Activated CD8-positive, alpha-beta memory T cell treated with anti-CD3 and anti-CD28 coated beads for 36 hours (primary cell): ENCODE measurements around the gene FREM1. TPM values are rescaled to one million over a fixed set of nuclear protein-coding genes. Genes with fewer than 3 reads are reported as not detected.

Source experiments
- CTCF ChIA-PET: fragments of 350-600 bp; sonication (Branson Sonifier 250); formaldehyde crosslinking; loops from one replicate; lab custom pipeline; 2021; ENCODE audit warnings: antibody characterized with exemption; lab: Charles Lee
- POLR2A ChIA-PET: fragments of 350-600 bp; sonication (Branson Sonifier 250); formaldehyde crosslinking; loops from one replicate; lab custom pipeline; 2021; ENCODE audit warnings: antibody characterized with exemption; lab: Charles Lee
- total RNA-seq, 2 experiments: library from RNA; stranded (reverse); gene quantifications; one replicate each; pipeline ENCODE4 v1.2.3, GENCODE V29; 2021

FREM1 gene
- total RNA-seq, 2 experiments from 2014 or later: not detected

- ChIA-PET POLR2A (no interaction called here), CTCF (no interaction called here)
Observed at GRCh38 chr9:14831661-14832060, 78.6 kb downstream of the FREM1 start.

DNA sequence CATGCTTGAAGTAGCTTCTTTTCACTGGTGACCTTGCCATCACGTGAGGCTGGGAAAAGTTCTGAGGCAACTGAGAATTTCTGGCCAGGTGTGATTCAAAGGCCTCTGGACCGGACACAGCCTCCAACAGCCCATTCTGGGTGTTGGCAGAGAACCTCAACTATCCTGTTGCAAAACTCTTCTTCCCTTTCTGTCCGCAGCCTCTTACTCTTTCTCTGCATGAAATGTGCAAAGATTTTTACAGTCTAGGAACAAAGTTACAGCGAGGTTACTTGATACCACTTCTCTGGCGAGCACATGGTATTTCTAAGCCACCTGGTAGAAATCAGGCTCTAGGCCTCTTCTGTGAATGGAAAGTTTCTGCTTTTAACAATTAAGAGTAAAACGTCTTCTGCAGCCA, 79.2 kb downstream of the FREM1 start:
- ChIA-PET CTCF (no interaction called here), POLR2A (no interaction called here)

DNA sequence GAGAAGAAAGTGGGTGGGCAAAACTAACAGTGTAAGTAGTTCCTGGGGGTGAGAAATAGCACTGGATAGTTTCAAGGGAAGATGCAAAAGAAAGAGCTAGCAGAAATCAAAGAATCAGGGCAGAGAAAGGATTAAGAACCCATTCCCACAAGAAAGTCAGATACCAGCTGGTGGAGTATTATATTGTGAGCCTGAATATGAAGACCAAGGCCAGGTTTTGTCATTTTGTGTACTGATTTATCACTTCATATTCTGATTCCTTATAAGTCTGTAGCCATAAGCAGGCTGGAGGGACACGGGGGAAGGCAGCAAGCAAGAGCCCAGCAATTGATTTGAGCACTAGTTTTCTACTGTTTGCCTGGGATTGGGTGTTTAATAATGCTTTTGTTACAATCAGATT, 80.2 kb downstream of the FREM1 start:
- POLR2A ChIA-PET: no interaction called here
- CTCF ChIA-PET: no interaction called here

- ChIA-PET POLR2A (no interaction called here), CTCF (no interaction called here)
Observed at GRCh38 chr9:14829204-14829603, 81.0 kb downstream of the FREM1 start.

DNA sequence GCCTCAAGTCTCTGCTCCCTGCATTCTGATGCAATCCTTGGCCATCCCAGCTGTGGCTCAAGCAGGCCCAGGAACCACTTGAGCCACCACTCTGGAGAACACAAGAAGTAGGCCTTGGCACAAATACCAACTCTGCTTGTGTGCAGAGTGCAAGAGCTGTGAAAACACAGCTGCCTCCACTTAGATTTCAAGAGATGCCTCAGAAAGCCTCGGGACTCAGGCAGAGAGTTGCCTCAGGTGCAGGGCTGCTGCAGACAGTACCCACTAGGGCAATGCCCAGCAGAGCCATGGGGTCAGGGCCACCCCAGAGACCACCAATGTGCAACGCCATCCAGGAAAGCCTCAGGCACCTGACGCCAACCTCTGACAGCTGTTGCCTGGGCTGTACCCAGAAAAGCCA, 82.4 kb downstream of the FREM1 start:
- ChIA-PET CTCF (no interaction called here), POLR2A (no interaction called here)

DNA sequence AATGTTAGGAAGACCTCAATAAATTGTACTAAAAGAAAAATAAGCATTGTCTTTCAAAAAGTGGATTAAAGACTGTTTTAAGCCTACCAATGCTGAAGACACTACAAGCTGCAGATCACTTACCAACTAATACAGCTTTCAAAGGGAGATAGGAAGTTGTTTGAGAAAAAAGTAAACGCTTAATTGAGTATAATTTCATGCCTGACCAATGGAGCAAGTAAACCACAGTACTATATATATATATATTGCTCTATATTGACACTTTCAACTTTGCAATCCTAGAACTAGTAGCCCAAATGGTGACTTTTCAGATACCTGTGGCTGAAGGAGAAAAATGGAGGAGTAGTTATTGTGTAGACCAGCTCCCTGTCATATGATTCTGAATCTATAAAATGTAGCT, 85.7 kb downstream of the FREM1 start:
- CTCF ChIA-PET: interaction anchor here (0.5 kb wide), 1 partner anchor 1683 kb away, joined by 4 read pairs; no protein-coding TSS in a partner anchor

DNA sequence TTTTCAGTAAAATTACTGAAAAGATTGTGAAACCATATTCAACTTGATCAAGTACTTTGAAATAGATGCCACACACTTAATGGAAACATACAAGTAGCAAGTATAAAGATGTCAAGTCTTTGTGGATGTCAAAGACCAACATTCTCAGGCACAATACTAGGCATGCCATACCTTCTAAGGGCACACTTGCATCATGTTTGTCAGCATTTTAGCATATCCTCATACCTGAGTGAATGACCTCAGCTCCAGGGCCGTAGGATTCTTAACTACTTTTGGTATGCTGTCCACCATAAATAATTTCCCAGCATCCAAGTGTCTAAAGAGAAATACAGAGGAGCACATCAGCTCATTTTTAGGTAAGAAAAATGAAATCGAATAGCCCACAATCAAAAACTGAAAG, 86.4 kb downstream of the FREM1 start:
- ChIA-PET CTCF (no interaction called here), POLR2A (no interaction called here)

More for the DNA sequence above, 85.7 kb downstream of the FREM1 start:
- POLR2A ChIA-PET: no interaction called here

- POLR2A ChIA-PET: no interaction called here
- CTCF ChIA-PET: no interaction called here
Observed at GRCh38 chr9:14822666-14823065, 87.6 kb downstream of the FREM1 start.

GRCh38 chr9:14819183-14819582, 91.0 kb downstream of the FREM1 start:
- ChIA-PET POLR2A (no interaction called here), CTCF (no interaction called here)

- CTCF ChIA-PET: no interaction called here
- POLR2A ChIA-PET: no interaction called here
Observed at GRCh38 chr9:14814249-14814628, 96.0 kb downstream of the FREM1 start.

DNA sequence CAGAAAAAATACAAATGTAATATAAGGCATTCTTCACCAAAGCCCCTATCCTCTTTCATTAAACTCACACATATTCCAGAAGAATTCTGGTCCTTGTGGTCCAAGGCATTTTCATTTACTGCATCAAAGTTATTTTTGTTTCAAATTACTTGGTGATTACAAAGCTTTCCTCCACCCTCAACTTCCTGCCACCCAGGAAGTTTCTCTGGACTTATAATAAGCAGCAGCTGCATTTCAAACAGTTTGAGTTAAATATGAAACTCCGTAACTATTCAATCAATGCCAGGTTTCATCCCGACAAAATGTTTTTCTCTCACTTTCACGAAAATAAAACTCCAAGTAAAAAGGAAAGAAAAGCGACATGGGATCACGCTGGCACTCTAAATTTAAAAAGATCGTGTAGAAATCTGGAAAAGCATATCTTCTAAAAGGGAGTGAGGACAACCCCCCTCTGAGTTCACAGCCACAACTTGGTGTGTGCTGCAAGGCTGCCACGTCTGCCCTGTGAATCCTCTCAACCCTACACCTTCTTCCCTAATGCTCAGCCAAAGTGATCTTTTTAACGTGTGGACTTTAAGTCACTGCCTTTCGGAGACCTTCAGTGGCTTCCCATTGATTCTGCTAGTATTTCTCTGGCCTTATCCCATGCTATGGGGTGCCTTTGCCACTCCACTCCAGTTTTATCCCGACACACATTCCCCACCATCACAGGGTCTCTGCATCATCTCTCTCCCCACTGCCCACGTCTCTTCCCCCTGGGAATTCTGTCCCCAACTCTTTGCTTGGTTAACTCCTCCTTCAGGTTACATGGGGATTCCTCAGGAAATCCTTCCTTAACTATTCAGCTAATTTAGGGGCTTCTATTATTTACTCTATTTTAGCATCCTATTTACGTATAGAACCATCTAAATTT, 96.6 kb downstream of the FREM1 start:
- POLR2A ChIA-PET: no interaction called here

GRCh38 chr9:14812806-14813205, 97.4 kb downstream of the FREM1 start:
- ChIA-PET POLR2A (no interaction called here), CTCF (no interaction called here)

More for the DNA sequence above, 96.6 kb downstream of the FREM1 start:
- CTCF ChIA-PET: no interaction called here

- ChIA-PET POLR2A (no interaction called here), CTCF (no interaction called here)
Observed at GRCh38 chr9:14811844-14812243, 98.4 kb downstream of the FREM1 start.

DNA sequence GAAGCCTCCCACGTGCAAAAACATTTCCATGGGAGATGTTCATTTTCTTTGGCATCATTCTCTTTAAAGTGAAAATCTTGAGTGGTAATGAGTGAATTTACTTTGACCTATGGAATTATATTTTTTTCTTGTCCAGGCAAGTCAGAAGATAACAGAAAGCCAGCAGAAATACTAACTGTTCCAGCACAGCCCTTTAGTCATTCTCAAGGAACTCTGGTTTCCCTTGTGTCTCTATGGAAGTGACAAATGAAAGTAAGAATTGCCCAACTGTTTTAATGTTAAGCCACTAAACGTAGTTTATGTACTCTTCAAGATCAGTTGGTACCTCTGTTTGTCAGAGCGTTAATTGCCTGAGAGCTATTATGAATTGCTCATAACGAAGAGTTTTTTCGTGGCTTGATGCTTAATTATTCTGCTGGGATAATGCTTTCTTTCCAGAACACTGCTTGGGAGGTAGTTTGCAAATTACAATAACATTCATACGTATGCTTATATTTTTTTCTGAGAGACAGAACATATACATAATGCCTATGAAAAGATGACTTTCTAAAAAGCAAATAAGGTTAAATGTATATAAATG, 103.2 kb downstream of the FREM1 start:
- POLR2A ChIA-PET: no interaction called here
- CTCF ChIA-PET: no interaction called here

DNA sequence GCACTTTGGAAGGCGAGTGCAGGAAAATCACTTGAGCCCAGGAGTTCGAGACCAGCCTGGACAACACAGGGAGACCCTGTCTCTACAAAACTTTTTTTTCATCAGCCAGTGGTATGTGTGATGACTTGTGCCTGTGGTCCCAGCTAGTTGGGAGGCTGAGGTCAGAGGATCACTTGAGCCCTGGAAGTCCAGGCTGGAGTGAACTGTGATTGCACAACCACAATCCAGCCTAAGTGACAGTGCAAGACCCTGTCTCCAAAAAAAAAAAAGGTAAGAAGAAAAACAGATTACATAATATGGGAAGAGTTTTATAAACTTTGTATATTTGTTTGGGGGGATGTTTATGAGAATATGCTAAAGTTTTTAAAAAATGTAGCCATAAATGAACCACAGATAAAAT, 111.2 kb downstream of the FREM1 start:
- POLR2A ChIA-PET: no interaction called here
- CTCF ChIA-PET: no interaction called here

DNA sequence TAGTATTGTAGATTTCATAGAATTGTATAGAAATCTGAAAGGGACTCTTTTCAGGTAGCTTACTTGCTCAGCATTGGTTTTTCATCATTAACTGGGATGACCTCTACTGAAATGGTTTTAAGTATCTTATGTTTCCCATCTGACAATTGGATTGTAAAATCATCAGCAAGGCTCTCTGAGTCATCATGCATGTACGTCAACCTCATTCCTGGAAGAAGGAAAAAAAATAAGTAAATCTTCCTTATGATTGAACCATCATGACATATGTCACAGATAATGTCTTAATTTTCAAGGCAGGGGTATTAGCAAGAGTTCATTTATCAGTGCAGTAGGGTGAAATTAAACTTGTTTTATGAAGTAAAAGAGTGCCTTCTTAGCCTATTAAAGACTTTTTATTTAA, 112.8 kb downstream of the FREM1 start:
- CTCF ChIA-PET: no interaction called here

GRCh38 chr9:14793389-14793788, 116.8 kb downstream of the FREM1 start:
- CTCF ChIA-PET: no interaction called here
- POLR2A ChIA-PET: no interaction called here

More for the DNA sequence above, 112.8 kb downstream of the FREM1 start:
- POLR2A ChIA-PET: no interaction called here

- ChIA-PET POLR2A (no interaction called here), CTCF (no interaction called here)
Observed at GRCh38 chr9:14790628-14791027, 119.6 kb downstream of the FREM1 start.

DNA sequence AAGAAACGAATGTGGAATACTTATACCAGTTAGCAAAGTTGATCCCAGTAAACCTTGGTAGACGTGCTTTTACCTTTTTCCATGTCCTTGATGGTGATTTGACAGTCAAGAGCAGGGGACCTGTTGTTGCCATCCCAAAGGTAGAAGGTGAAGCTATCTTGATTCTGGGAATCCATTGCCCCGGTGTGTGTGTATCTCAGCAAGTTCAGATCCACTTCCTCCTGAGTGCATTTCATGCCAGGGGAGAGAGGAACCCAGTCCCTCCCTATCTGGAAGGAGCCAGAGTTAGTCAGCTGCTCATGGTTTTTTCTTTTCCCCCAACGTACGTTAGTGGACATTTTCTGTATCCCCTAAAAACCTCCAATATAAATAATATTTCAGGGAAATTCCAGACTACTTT, 121.4 kb downstream of the FREM1 start:
- POLR2A ChIA-PET: no interaction called here

GRCh38 chr9:14783358-14783757, 126.9 kb downstream of the FREM1 start:
- ChIA-PET POLR2A (no interaction called here), CTCF (no interaction called here)

More for the DNA sequence above, 121.4 kb downstream of the FREM1 start:
- CTCF ChIA-PET: no interaction called here
